Superior temporal gyrus (tissue), 1 donor: ENCODE data around the gene SRSF12.
"Not testable (repeated sequence)": the region's sequence is repeated elsewhere in the genome, so short reads cannot be mapped to it uniquely, and the experiment has no call there.

ENCODE experiments used
- DNase-seq: peaks from one replicate; pipeline ENCODE4 v3.0.0-alpha.2; 2016; ENCODE audit errors: extremely low spot score

SRSF12 gene

GRCh38 chr6:89071036-89071435 is 46.8 kb downstream of the SRSF12 start:
- no peak for DNase-seq

- no peak for DNase-seq
Measured at GRCh38 chr6:89069536-89070163, 48.2 kb downstream of the SRSF12 start.

- DNase-seq, result no peak
Measured at GRCh38 chr6:89068695-89069094, 49.2 kb downstream of the SRSF12 start.

- no peak for DNase-seq
Measured at GRCh38 chr6:89067796-89068195, 50.1 kb downstream of the SRSF12 start.

GRCh38 chr6:89066940-89067646 is 50.8 kb downstream of the SRSF12 start:
- no peak for DNase-seq

GRCh38 chr6:89066121-89066520 is 51.8 kb downstream of the SRSF12 start:
- not testable (repeated sequence) for DNase-seq

GRCh38 chr6:89064931-89065330 is 52.9 kb downstream of the SRSF12 start:
- DNase-seq, result not testable (repeated sequence)

- no peak for DNase-seq
Measured at GRCh38 chr6:89063881-89064280, 54.0 kb downstream of the SRSF12 start.

GRCh38 chr6:89059227-89059626 is 58.6 kb downstream of the SRSF12 start:
- DNase-seq, result no peak

GRCh38 chr6:89058627-89059026 is 59.2 kb downstream of the SRSF12 start:
- no peak for DNase-seq

GRCh38 chr6:89057759-89058158 is 60.1 kb downstream of the SRSF12 start:
- DNase-seq, result no peak

GRCh38 chr6:89054208-89054607 is 63.7 kb downstream of the SRSF12 start:
- no peak for DNase-seq

- DNase-seq, result no peak
Measured at GRCh38 chr6:89051676-89052075, 66.2 kb downstream of the SRSF12 start.

- no peak for DNase-seq
Measured at GRCh38 chr6:89050697-89051096, 67.2 kb downstream of the SRSF12 start.

GRCh38 chr6:89050155-89050554 is 67.7 kb downstream of the SRSF12 start:
- no peak for DNase-seq

- no peak for DNase-seq
Measured at GRCh38 chr6:89048985-89049384, 68.9 kb downstream of the SRSF12 start.

GRCh38 chr6:89048288-89048923 is 69.5 kb downstream of the SRSF12 start:
- no peak for DNase-seq

GRCh38 chr6:89047473-89047872 is 70.4 kb downstream of the SRSF12 start:
- no peak for DNase-seq
